Measurements from ENCODE around the gene ARL2.
A peak's percentile ranks its signal among the peaks of the same experiment; 100 is the strongest.

Gene ARL2

GRCh38 chr11:65026810-65027209 is 12.8 kb downstream of the ARL2 start:
- Mint-ChIP-seq H3K4me3 (peak overlapping the region; percentile 70), H3K9me3 (no peaks in the 10 kb centered on the region), H3K36me3 (peaks cover 7% of the 10 kb centered on the region), H3K4me1 (peaks cover 23% of the 10 kb centered on the region), H3K27me3 (no peaks in the 10 kb centered on the region), H3K27ac (peak overlapping the region; percentile 69)
- no peak for ATAC-seq

GRCh38 chr11:65027213-65028067 is 13.5 kb downstream of the ARL2 start, which contains the start of gene SNX15:
Gene SNX15, plus strand, starts transcription at chr11:65027439. Its CDS starts 99 bp downstream, at chr11:65027538.
- peak within 1 kb of the TSS; percentile 70 for H3K4me3 Mint-ChIP-seq
- peaks cover under 1% of the 10 kb centered on the region for H3K36me3 Mint-ChIP-seq
- peaks cover 23% of the 10 kb centered on the region for H3K4me1 Mint-ChIP-seq
- H3K27ac Mint-ChIP-seq, result peak within 1 kb of the TSS; percentile 69
- no peaks in the 10 kb centered on the region for H3K27me3 Mint-ChIP-seq
- ATAC-seq, result peak; percentile 93
- H3K9me3 Mint-ChIP-seq, result no peaks in the 10 kb centered on the region

- ATAC-seq, result no peak
- no peak overlapping the region for H3K4me3 Mint-ChIP-seq
- H3K27ac Mint-ChIP-seq, result no peak overlapping the region
- no peaks in the 10 kb centered on the region for H3K27me3 Mint-ChIP-seq
- peaks cover 13% of the 10 kb centered on the region for H3K36me3 Mint-ChIP-seq
- H3K9me3 Mint-ChIP-seq, result no peaks in the 10 kb centered on the region
- peaks cover 17% of the 10 kb centered on the region for H3K4me1 Mint-ChIP-seq
Measured at GRCh38 chr11:65032216-65032615, 18.3 kb downstream of the ARL2 start.

- Mint-ChIP-seq H3K27me3 (no peaks in the 10 kb centered on the region), H3K27ac (no peak overlapping the region), H3K36me3 (peaks cover 28% of the 10 kb centered on the region), H3K4me1 (peaks cover 8% of the 10 kb centered on the region), H3K4me3 (no peak overlapping the region), H3K9me3 (no peaks in the 10 kb centered on the region)
- ATAC-seq, result no peak
Measured at GRCh38 chr11:65034423-65034822, 20.5 kb downstream of the ARL2 start.

DNA sequence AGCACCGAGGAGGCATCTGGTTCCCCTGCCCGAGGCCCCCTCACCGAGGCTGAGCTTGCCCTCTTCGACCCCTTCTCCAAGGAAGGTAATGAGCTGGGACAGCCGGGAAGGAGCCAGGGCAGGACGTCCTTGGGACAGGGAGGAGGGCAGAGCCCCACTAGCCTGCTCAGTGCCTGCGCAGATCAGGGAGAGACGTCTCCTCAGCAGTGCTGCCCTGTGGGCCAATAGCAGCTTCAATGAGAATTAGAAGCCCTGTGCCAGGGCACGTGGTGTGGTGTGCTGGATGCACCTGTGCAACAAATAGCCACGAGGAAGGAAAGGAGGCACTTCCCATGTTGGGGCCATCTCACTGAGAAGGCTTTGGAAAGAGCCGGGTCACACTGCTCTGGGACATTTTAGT is 21.6 kb downstream of the ARL2 start:
- no peak overlapping the region for H3K27ac Mint-ChIP-seq
- H3K36me3 Mint-ChIP-seq, result peaks cover 28% of the 10 kb centered on the region
- H3K27me3 Mint-ChIP-seq, result no peaks in the 10 kb centered on the region
- H3K9me3 Mint-ChIP-seq, result no peaks in the 10 kb centered on the region
- H3K4me3 Mint-ChIP-seq, result no peak overlapping the region
- peaks cover 13% of the 10 kb centered on the region for H3K4me1 Mint-ChIP-seq
- ATAC-seq, result no peak

- peaks cover 28% of the 10 kb centered on the region for H3K36me3 Mint-ChIP-seq
- no peaks in the 10 kb centered on the region for H3K9me3 Mint-ChIP-seq
- no peak overlapping the region for H3K27ac Mint-ChIP-seq
- ATAC-seq, result no peak
- no peaks in the 10 kb centered on the region for H3K27me3 Mint-ChIP-seq
- peaks cover 13% of the 10 kb centered on the region for H3K4me1 Mint-ChIP-seq
- no peak overlapping the region for H3K4me3 Mint-ChIP-seq
Measured at GRCh38 chr11:65036931-65037330, 23.0 kb downstream of the ARL2 start.

- Mint-ChIP-seq H3K27ac (peak overlapping the region; percentile 93), H3K4me3 (peak overlapping the region; percentile 93)
Measured at GRCh38 chr11:65040520-65040846, 26.5 kb downstream of the ARL2 start.

GRCh38 chr11:65040847-65041622 is 27.1 kb downstream of the ARL2 start, which contains the start of gene SAC3D1:
Gene SAC3D1, plus strand, starts transcription at chr11:65041210. Its CDS starts 83 bp downstream, at chr11:65041293.
- Mint-ChIP-seq H3K27me3 (no peaks in the 10 kb centered on the region), H3K4me3 (peak within 1 kb of the TSS; percentile 93), H3K4me1 (peaks cover 19% of the 10 kb centered on the region), H3K36me3 (peaks cover 26% of the 10 kb centered on the region), H3K9me3 (no peaks in the 10 kb centered on the region), H3K27ac (peak within 1 kb of the TSS; percentile 93)
- peak; percentile 98 for ATAC-seq

More at GRCh38 chr11:65040520-65040846, 26.5 kb downstream of the ARL2 start:
- Mint-ChIP-seq H3K9me3 (no peaks in the 10 kb centered on the region), H3K27me3 (no peaks in the 10 kb centered on the region), H3K4me1 (peaks cover 19% of the 10 kb centered on the region), H3K36me3 (peaks cover 30% of the 10 kb centered on the region)
- no peak for ATAC-seq

DNA sequence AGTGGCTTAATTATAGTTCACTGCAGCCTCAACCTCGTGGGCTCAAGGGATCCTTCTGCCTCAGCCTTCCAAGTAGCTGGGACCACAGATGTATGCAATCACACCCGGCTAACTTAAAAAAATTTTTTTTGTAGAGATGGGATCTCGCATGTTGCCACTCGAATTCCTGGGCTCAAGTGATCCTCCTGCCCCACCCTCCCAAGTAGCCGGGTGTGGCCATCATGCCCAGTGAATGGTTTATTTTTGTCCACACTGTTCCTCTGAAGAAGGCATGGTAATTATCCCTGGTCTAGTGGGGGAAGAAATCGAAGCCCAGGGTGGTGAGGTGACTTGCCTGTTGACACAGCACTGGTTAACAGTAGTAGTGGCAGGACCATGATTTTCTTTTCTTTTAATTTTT is 28.9 kb downstream of the ARL2 start:
- Mint-ChIP-seq H3K4me3 (peak overlapping the region; percentile 81), H3K36me3 (peaks cover 19% of the 10 kb centered on the region), H3K9me3 (no peaks in the 10 kb centered on the region), H3K4me1 (peaks cover 30% of the 10 kb centered on the region), H3K27ac (no peak overlapping the region), H3K27me3 (no peaks in the 10 kb centered on the region)
- ATAC-seq, result no peak

DNA sequence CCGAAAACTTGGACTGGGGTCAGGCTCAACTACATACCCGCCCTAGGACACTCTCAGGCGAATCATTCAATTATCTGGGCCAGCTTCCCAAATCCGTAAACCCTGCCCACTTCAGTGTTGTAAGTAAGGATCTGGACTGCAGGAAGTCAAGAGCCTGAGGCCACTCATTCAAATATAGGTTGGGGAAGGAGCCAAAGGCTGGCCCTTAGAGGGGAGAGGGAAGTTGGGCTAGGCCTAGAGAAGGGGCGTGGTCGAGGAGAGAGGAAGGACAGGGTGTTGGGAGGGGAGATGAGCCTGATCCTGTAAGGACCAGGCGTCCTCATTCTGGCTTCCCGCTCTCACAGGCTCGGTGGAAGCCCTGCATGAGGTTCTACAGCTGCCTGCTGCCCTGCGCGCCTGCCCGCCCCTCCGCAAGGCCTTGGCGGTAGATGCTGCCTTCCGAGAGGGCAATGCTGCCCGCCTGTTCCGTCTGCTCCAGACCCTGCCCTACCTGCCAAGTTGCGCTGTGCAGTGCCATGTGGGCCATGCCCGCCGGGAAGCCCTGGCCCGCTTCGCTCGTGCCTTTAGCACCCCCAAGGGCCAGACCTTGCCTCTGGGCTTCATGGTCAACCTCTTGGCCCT is 30.0 kb downstream of the ARL2 start:
- H3K4me3 Mint-ChIP-seq, result no peak overlapping the region
- ATAC-seq, result no peak
- H3K9me3 Mint-ChIP-seq, result no peaks in the 10 kb centered on the region
- H3K4me1 Mint-ChIP-seq, result peaks cover 26% of the 10 kb centered on the region
- no peaks in the 10 kb centered on the region for H3K27me3 Mint-ChIP-seq
- H3K36me3 Mint-ChIP-seq, result peaks cover 11% of the 10 kb centered on the region
- H3K27ac Mint-ChIP-seq, result no peak overlapping the region

- no peak for ATAC-seq
- Mint-ChIP-seq H3K36me3 (peaks cover 11% of the 10 kb centered on the region), H3K4me3 (no peak overlapping the region), H3K9me3 (no peaks in the 10 kb centered on the region), H3K4me1 (peaks cover 21% of the 10 kb centered on the region), H3K27me3 (no peaks in the 10 kb centered on the region), H3K27ac (no peak overlapping the region)
Measured at GRCh38 chr11:65045061-65045460, 31.1 kb downstream of the ARL2 start.

- Mint-ChIP-seq H3K36me3 (peaks cover 11% of the 10 kb centered on the region), H3K9me3 (no peaks in the 10 kb centered on the region), H3K27ac (no peak overlapping the region), H3K27me3 (no peaks in the 10 kb centered on the region), H3K4me1 (peaks cover 21% of the 10 kb centered on the region), H3K4me3 (no peak overlapping the region)
- ATAC-seq, result no peak
Measured at GRCh38 chr11:65045728-65046127, 31.8 kb downstream of the ARL2 start.

- Mint-ChIP-seq H3K27ac (peak overlapping the region; percentile 85), H3K9me3 (no peaks in the 10 kb centered on the region), H3K27me3 (no peaks in the 10 kb centered on the region), H3K36me3 (peaks cover 11% of the 10 kb centered on the region), H3K4me3 (peak overlapping the region; percentile 82), H3K4me1 (peaks cover 17% of the 10 kb centered on the region)
- ATAC-seq, result peak; percentile 76
Measured at GRCh38 chr11:65047581-65048422, 33.8 kb downstream of the ARL2 start.

- no peak overlapping the region for H3K4me3 Mint-ChIP-seq
- H3K36me3 Mint-ChIP-seq, result no peaks in the 10 kb centered on the region
- no peak for ATAC-seq
- H3K9me3 Mint-ChIP-seq, result no peaks in the 10 kb centered on the region
- peaks cover 43% of the 10 kb centered on the region for H3K4me1 Mint-ChIP-seq
- no peak overlapping the region for H3K27ac Mint-ChIP-seq
- H3K27me3 Mint-ChIP-seq, result no peaks in the 10 kb centered on the region
Measured at GRCh38 chr11:65051398-65051858, 37.5 kb downstream of the ARL2 start.

Measured in stimulated activated memory B cell treated with anti-CD40 and anti-IgM and Interleukin-4, amounts not matched to agents 10 μg/mL and 1 μg/mL and 100 μg/mL, for 72 hours (primary cell).